Femur (tissue), 1 donor: Measurements from ENCODE around the gene CSNK1G2.

Experiments used
- DNase-seq: peaks from one replicate; pipeline ENCODE4 v3.0.0-alpha.2; 2017

Gene CSNK1G2

GRCh38 chr19:1944916-1945561, 4.1 kb downstream of the CSNK1G2 start:
- DNase-seq = no peak

GRCh38 chr19:1945899-1946298, 4.9 kb downstream of the CSNK1G2 start:
- DNase-seq = no peak

- no peak for DNase-seq
Observed at GRCh38 chr19:1947651-1948209, 6.8 kb downstream of the CSNK1G2 start.

GRCh38 chr19:1949304-1950101, 8.5 kb downstream of the CSNK1G2 start:
- DNase-seq = no peak

- no peak for DNase-seq
Observed at GRCh38 chr19:1950640-1951039, 9.7 kb downstream of the CSNK1G2 start.

GRCh38 chr19:1952635-1953034, 11.7 kb downstream of the CSNK1G2 start:
- no peak for DNase-seq

- DNase-seq = no peak
Observed at GRCh38 chr19:1953037-1953436, 12.1 kb downstream of the CSNK1G2 start.

GRCh38 chr19:1953441-1954094, 12.6 kb downstream of the CSNK1G2 start:
- DNase-seq = no peak

- DNase-seq = no peak
Observed at GRCh38 chr19:1954532-1954933, 13.6 kb downstream of the CSNK1G2 start.

GRCh38 chr19:1955171-1956121, 14.5 kb downstream of the CSNK1G2 start:
- DNase-seq = no peak

GRCh38 chr19:1956122-1956494, 15.1 kb downstream of the CSNK1G2 start:
- DNase-seq = no peak

- no peak for DNase-seq
Observed at GRCh38 chr19:1956868-1957492, 16.0 kb downstream of the CSNK1G2 start.

GRCh38 chr19:1957562-1958248, 16.7 kb downstream of the CSNK1G2 start:
- DNase-seq = no peak

GRCh38 chr19:1959928-1960589, 19.1 kb downstream of the CSNK1G2 start:
- DNase-seq = no peak

GRCh38 chr19:1961000-1961883, 20.3 kb downstream of the CSNK1G2 start:
- no peak for DNase-seq

- no peak for DNase-seq
Observed at GRCh38 chr19:1962674-1963073, 21.7 kb downstream of the CSNK1G2 start.

- no peak for DNase-seq
Observed at GRCh38 chr19:1967087-1967608, 26.2 kb downstream of the CSNK1G2 start.

GRCh38 chr19:1968279-1969175, 27.6 kb downstream of the CSNK1G2 start:
- no peak for DNase-seq
